OCI-LY3 (cell line): ENCODE results near the gene CFAP43.

Source experiments
- CTCF ChIP-seq: fragments of 200-600, 300-600 bp; sonication (generic); IDR thresholded peaks from 2 replicates; pipeline ENCODE4 v1.5.1; 2014; ENCODE audit warnings: antibody characterized with exemption, low read length, low read depth
- EZH2phosphoT487 ChIP-seq: fragments of 200-600 bp; shearing (Covaris generic); IDR thresholded peaks from 2 replicates; pipeline ENCODE4 v1.6.1; 2018; ENCODE audit warnings: antibody characterized with exemption, mixed run types, low read depth

- TF ChIP-seq CTCF, result no peak
- no peak for TF ChIP-seq EZH2phosphoT487
Observed at GRCh38 chr10:104245066-104245632, 13.0 kb upstream of the CFAP43 start.
